Prostate gland (tissue), 2 donors: ENCODE measurements around the gene SEMG1.

Experiments used
- POLR2A ChIP-seq: fragments of 450-650 bp; IDR thresholded peaks from one replicate; pipeline ENCODE4 v1.6.1; 2016; ENCODE audit warnings: antibody characterized with exemption, mild to moderate bottlenecking
- POLR2AphosphoS5 ChIP-seq: sonication (generic); formaldehyde crosslinking; IDR thresholded peaks from one replicate; pipeline ENCODE4 v1.6.1; 2017; ENCODE audit warnings: antibody characterized with exemption
- TF ChIP-seq, protein P1 (sequence below), 4 experiments: fragments of 200-600 bp in 2 of 4; fragments of 450-650 bp in 2 of 4; sonication (generic) in 2 of 4; IDR thresholded peaks; 1 replicate in 3 of 4; 2 replicates in 1 of 4; pipeline ENCODE4 v1.5.1; 2016 to 2019; ENCODE audit warnings: antibody characterized with exemption in 4 of 4, mild to moderate bottlenecking in 2 of 4, moderate library complexity in 2 of 4

DNA sequence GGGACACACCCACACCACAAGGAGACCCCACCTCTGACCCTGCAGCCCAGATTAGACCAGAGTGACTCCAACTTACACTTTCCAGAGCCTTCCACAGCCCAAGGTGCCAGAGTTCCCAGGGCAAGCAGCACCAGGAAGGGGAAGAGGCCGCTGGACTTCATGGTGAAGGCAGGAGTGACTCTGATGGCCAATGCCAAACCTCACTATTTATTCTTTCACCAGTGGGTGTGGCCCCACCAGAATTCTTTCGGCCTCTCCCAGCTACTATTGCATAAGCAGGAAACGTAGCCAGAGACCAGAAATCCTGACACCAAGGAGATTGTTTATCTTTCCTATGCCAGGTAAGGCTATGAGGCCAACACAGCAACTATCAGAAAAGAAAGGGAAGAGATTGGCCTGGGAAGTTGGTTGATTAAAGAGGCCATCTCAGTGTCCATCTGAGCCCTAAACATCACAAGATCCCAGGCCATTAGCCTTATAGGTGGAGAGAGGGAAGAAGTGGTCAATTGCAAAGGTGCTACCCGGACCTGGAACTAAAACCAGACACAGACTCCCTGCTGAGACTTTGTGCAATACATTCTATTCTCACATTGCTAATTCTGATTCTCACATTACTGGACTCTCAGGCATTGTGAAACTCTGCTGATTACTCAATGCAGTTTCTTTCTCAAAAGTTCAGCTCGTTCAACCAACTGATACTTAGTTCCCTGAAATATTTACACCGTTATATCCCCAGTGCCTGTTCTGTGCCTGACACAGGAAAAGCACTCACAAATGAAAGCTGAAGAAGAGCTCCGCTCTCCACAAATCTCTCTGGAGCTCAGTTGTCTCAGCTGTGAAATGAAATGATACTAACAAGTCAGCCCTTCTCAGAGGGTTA, 47.8 kb downstream of the SEMG1 start, which contains the start of gene SLPI:
- TF ChIP-seq, protein P1, sequence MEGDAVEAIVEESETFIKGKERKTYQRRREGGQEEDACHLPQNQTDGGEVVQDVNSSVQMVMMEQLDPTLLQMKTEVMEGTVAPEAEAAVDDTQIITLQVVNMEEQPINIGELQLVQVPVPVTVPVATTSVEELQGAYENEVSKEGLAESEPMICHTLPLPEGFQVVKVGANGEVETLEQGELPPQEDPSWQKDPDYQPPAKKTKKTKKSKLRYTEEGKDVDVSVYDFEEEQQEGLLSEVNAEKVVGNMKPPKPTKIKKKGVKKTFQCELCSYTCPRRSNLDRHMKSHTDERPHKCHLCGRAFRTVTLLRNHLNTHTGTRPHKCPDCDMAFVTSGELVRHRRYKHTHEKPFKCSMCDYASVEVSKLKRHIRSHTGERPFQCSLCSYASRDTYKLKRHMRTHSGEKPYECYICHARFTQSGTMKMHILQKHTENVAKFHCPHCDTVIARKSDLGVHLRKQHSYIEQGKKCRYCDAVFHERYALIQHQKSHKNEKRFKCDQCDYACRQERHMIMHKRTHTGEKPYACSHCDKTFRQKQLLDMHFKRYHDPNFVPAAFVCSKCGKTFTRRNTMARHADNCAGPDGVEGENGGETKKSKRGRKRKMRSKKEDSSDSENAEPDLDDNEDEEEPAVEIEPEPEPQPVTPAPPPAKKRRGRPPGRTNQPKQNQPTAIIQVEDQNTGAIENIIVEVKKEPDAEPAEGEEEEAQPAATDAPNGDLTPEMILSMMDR (IDR thresholded peaks at IDR 0.05) = no peak
- TF ChIP-seq POLR2A (peak; percentile 42), POLR2AphosphoS5 (peak; percentile 73)
